Suppressor macrophage (primary cell): ENCODE data around the gene HIGD2B.
"Not testable (repeated sequence)": the region's sequence is repeated elsewhere in the genome, so short reads cannot be mapped to it uniquely, and the experiment has no call there.

ENCODE experiments used
- DNase-seq, 4 experiments: peaks; one replicate each; pipeline ENCODE4 v3.0.0-alpha.2; 2020 to 2022
- total RNA-seq, 17 experiments: gene quantifications; one replicate each; lab custom pipeline; 2026; ENCODE audit warnings: mixed read lengths in 6 of 17, inconsistent platforms in 3 of 17; lab: John Stamatoyannopoulos, UW

Gene HIGD2B, protein sequence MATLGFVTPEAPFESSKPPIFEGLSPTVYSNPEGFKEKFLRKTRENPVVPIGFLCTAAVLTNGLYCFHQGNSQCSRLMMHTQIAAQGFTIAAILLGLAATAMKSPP
- total RNA-seq: 0 to 0.66 (median 0.04) reads per million in 17 experiments

GRCh38 chr15:72685925-72686794 lies at the start of gene HIGD2B, which contains the start of gene BBS4:
TSS of gene HIGD2B (minus strand) at chr15:72686182. CDS start at chr15:72676374, 9,808 bp downstream.
TSS of gene BBS4 (plus strand) at chr15:72686207. CDS start at chr15:72686228, 21 bp downstream.
- DNase-seq: peak; percentile 92 to 95 (median 95)

- DNase-seq: no peak
Observed at GRCh38 chr15:72735111-72735510, 49.1 kb upstream of the HIGD2B start.

DNA sequence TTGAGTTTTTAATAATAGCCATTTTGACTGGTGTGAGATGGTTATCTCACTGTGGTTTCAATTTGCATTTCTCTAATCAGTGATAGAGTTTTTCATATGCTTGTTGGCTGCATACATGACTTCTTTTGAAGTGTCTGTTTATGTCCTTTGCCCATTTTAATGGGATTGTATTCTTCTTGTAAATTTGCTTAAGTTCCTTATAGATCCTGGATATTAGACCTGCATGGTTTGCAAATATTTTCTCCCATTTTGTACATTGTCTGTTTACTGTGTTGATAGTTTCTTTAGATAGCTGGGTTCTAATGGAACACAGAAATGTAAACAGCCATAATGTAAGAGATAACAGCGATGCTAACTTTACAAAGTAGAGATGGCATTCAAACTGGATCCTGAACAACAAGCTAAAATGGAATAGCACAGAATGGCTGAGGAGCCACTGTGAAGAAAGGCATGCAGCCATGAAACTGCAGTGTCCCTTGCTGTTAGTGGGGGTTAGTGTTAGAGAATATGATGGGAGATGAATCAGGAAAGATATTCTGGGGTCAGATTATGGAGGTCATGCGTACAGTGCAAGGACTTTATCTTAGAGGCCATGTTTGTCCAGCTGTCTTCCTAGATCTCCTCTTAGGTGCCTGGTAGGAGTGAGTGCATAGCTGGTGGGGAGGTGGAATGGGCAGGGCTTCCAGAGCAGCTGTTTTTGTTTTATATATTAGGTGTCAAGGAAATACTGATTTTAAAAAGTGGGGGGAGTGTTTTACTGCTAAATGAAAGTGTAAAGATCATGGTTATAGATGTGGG lies 48.2 kb upstream of the HIGD2B start:
- DNase-seq: no peak

DNA sequence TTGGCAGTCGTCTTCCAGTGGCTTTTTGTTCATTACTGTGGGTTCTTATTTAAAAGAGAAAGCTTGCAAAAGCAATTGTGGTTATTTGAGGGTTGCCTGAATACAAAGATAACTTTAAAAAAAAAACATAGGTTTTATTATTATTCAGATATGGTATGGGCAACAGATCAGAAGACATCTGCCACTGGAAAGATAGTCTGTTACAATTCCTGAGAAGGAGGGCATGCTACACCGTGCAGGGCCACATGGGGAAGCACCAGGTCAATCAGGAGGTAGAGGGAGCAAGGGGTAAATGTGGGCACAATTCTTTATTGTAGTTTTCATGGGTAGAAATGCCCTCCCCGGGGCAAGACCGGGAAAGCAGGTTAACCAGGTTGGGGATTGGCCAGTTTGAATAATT lies 46.5 kb upstream of the HIGD2B start:
- no peak for DNase-seq

GRCh38 chr15:72732086-72732485 lies 46.1 kb upstream of the HIGD2B start:
- no peak for DNase-seq

DNA sequence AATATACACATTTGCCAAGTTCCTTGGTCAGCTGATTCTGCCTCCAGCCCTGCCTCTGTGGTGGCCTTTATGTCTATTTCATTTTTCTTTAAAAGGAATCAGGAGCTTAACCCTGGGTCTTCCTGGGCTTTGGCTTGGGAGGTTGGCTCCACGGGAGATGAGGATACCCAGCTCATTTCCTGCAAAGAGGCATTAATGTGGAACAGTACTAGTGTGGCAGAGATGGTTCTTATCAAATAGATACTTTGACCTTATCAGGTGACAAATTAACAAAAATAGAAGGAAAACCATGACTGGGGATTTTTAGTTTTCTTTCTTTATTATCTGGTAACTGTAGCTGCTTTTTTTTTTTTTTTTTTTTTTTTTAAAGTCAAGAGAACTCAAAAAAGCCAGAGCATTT lies 42.8 kb upstream of the HIGD2B start:
- no peak for DNase-seq

- DNase-seq: not testable (repeated sequence)
Observed at GRCh38 chr15:72728249-72728648, 42.3 kb upstream of the HIGD2B start.

DNA sequence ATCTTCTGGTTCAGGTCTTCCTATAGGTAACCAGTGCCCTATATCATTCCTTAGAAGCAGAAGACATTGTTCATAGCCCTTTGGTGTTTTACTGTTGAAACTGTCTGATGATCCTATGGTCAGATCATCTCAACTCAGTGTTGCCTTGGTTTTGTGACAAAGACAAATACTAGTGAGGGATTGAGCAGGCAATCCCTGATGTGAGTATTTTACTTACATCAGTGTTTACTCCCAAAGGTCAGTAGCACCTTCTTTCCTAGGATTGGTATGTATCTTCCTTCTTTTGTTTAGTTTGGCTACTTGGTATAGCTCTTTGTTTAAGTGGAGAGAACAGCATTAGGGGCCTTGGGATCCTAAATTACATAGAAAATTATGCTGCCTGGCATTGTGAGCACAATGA lies 41.2 kb upstream of the HIGD2B start:
- no peak for DNase-seq

- DNase-seq: not testable (repeated sequence)
Observed at GRCh38 chr15:72725851-72726250, 39.9 kb upstream of the HIGD2B start.

GRCh38 chr15:72725446-72725845 lies 39.5 kb upstream of the HIGD2B start:
- no peak for DNase-seq

DNA sequence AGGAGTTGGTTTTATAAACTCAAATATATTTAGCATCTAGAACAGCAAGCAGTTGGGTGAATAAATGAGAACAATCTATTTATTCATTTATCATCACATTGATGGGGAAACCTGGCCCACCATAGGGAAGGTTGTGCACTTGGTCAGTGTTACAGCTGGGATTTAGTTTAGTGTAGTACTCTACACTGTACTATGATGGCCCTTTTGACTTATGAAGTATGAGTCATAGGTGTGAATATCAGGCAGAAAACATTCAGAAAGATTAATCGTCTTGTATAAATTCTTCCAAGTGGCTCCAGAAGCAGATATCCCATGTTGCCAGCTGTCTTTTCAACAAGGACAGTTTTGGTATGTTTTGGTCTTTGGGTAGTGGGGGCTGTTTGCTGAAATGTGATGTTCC lies 38.0 kb upstream of the HIGD2B start:
- DNase-seq: no peak

- DNase-seq: peak; percentile 69 to 84 (median 79)
Observed at GRCh38 chr15:72722071-72722696, 36.2 kb upstream of the HIGD2B start.

DNA sequence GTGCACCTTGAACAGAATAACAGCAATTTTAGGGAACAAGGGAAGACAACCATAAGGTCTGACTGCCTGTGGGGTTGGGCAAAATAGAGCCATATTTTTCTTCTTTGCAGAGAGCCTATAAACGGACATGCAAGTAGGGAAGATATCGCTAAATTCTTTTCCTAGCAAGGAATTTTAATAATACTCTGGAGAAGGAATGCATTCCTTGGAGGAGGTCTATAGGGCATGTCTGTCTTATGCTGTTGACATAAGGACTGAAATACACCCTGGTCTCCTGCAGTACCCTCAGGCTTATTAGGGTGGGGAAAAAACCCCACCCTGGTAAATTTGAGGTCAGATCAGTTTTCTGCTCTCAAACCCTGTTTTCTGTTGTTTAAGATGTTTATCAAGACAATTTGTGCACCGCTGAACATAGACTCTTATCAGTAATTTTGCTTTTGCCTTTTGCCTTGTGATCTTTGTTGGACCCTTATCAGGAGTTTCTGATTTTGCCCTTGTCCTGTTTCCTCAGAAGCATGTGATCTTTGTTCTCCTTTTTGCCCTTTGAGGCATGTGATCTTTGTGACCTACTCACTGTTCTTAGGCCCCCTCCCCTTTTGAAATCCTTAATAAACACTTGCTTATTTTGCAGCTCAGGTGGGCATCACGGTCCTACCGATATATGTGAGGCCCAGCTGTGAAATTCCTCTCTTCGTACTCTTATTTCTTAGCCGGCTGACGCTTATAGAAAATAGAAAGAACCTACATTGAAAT lies 22.7 kb upstream of the HIGD2B start:
- DNase-seq: peak in 2 of 4 experiments; percentile 13 to 21

GRCh38 chr15:72706266-72706665 lies 20.3 kb upstream of the HIGD2B start:
- peak in 1 of 4 experiments; percentile 5 for DNase-seq

GRCh38 chr15:72700076-72700475 lies 14.1 kb upstream of the HIGD2B start:
- DNase-seq: no peak

DNA sequence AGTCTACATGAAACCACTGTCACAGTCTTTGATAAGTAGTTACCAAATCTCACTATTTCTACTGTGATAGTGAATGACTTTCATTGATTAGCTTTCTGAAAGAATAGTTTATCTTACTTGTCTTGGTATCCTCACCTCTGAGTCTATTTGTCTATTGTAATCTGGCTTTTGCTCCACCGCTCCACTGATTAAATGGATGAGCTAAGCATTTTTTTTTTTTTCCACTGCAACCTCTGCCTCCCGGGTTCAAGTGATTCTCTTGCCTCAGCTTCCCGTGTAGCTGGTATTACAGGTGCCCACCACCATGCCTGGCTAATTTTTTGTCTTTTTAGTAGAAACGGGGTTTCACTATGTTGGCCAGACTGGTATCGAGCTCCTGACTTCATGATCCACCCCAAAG lies 13.0 kb upstream of the HIGD2B start:
- DNase-seq: no peak

- DNase-seq: no peak
Observed at GRCh38 chr15:72690938-72691337, 5.0 kb upstream of the HIGD2B start.

DNA sequence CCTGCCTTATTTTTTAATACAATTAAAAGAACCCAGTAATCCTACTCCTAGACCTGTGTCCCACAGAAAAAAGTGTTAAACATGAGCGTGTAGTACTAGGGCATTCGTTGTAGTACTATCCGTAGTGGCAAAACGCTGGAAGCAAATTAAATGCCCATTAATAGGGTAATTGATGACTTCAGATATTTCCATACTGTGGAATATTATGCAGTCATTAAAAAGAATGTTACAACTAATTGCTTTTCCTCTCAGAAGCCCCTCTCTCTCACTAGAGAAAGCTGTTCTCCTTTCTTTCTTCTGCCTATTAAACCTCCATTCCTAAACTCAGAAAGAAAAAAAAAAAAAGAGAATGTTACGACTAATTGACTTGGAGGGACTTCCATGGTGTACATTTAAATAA lies 2.7 kb upstream of the HIGD2B start:
- DNase-seq: no peak

- DNase-seq: peak; percentile 8 to 20 (median 12)
Observed at GRCh38 chr15:72685301-72685924, 569 bp downstream of the HIGD2B start.

GRCh38 chr15:72682772-72683171 lies 3.2 kb downstream of the HIGD2B start:
- DNase-seq: no peak

GRCh38 chr15:72680931-72681330 lies 5.1 kb downstream of the HIGD2B start:
- DNase-seq: peak in 3 of 4 experiments; percentile 23 to 26 (median 24)
